ENCODE measurements around the gene ZNF124.

DNA sequence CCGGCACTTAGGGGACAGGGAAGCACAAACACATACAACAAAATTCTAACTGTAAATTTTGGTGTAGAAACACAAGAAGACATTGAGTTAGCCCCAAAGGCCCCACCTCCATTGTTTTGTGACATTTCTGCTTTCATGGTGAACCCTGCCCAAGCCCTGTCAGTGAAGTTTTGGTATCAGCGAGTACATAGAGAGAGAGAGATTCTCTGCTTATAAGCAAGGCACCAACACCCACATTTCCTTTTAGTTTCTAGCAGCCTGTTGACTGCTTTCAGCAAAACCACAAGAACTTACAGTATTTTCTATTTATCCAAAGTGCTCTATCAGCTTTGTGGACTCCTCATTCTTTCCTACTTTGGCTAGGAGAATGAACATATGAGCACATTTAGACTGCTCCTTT, 24.0 kb downstream of the ZNF124 start:
- TF ChIP-seq, protein P1, sequence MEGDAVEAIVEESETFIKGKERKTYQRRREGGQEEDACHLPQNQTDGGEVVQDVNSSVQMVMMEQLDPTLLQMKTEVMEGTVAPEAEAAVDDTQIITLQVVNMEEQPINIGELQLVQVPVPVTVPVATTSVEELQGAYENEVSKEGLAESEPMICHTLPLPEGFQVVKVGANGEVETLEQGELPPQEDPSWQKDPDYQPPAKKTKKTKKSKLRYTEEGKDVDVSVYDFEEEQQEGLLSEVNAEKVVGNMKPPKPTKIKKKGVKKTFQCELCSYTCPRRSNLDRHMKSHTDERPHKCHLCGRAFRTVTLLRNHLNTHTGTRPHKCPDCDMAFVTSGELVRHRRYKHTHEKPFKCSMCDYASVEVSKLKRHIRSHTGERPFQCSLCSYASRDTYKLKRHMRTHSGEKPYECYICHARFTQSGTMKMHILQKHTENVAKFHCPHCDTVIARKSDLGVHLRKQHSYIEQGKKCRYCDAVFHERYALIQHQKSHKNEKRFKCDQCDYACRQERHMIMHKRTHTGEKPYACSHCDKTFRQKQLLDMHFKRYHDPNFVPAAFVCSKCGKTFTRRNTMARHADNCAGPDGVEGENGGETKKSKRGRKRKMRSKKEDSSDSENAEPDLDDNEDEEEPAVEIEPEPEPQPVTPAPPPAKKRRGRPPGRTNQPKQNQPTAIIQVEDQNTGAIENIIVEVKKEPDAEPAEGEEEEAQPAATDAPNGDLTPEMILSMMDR (IDR thresholded peaks at IDR 0.05) = no peak
- TF ChIP-seq POLR2A (IDR thresholded peaks at IDR 0.05) = no peak
